PC-3 (cell line): ENCODE results near the gene CHGA. TPM values are rescaled to one million over a fixed set of nuclear protein-coding genes. Genes with fewer than 3 reads are reported as not detected.

Experiments
- ATAC-seq: fragments of 200-7000 bp; cut with Tn5 transposase; 2 replicates; pipeline ENCODE4 v1.9.1; 2020; ENCODE audit warnings: mild to moderate bottlenecking, moderate library complexity
- BruUV-seq: library from RNA; stranded (reverse); fragments of 400-500 nt; replicated peaks from 2 replicates; lab custom pipeline; 2021; lab: Mats Ljungman, UMichigan
- CTCF ChIA-PET: fragments of 300-600 bp; sonication (Branson Sonifier 250); formaldehyde crosslinking; loops from one replicate; lab custom pipeline; 2022; ENCODE audit warnings: antibody characterized with exemption; lab: Charles Lee
- POLR2A ChIA-PET: fragments of 300-600 bp; sonication (Branson Sonifier 250); formaldehyde crosslinking; loops from one replicate; lab custom pipeline; 2022; ENCODE audit warnings: antibody characterized with exemption; ENCODE audit not compliant: unreplicated experiment; lab: Charles Lee
- DNase-seq: peaks from one replicate; pipeline ENCODE4 v3.0.0-alpha.2; 2015
- H2AFZ ChIP-seq: fragments of 300-600 bp; sonication (generic); 2 replicates; pipeline ENCODE4 v1.6.0; 2016; ENCODE audit warnings: antibody characterized with exemption, low read length
- H3F3A ChIP-seq: fragments of 300-600 bp; sonication (generic); one replicate; pipeline ENCODE4 v1.6.0; 2017; ENCODE audit warnings: antibody characterized with exemption, low read length, control low read depth, mild to moderate bottlenecking; ENCODE audit not compliant: unreplicated experiment
- H3K27ac ChIP-seq: fragments of 300-600 bp; sonication (generic); 2 replicates; pipeline ENCODE4 v1.5.1; 2016; ENCODE audit warnings: mild to moderate bottlenecking, low read length
- H3K27me3 ChIP-seq: fragments of 300-600 bp; sonication (generic); 2 replicates; pipeline ENCODE4 v1.6.1; 2016; ENCODE audit warnings: low read length, mixed read lengths
- H3K36me3 ChIP-seq: fragments of 300-600 bp; sonication (generic); 2 replicates; pipeline ENCODE4 v1.6.1; 2016; ENCODE audit warnings: low read depth, mixed run types, low read length, mixed read lengths
- H3K4me1 ChIP-seq: fragments of 300-600 bp; sonication (generic); 2 replicates; pipeline ENCODE4 v1.5.1; 2016; ENCODE audit warnings: low read length; ENCODE audit not compliant: insufficient read depth
- H3K4me2 ChIP-seq: fragments of 300-600 bp; sonication (generic); 2 replicates; pipeline ENCODE4 v1.6.0; 2016; ENCODE audit warnings: low read length
- H3K4me3 ChIP-seq: fragments of 300-600 bp; sonication (generic); 2 replicates; pipeline ENCODE4 v1.5.1; 2016; ENCODE audit warnings: mild to moderate bottlenecking, low read length, mixed read lengths
- H3K79me2 ChIP-seq: fragments of 300-600 bp; sonication (generic); 2 replicates; pipeline ENCODE4 v1.6.1; 2017; ENCODE audit warnings: low read length, mixed read lengths
- H3K9ac ChIP-seq: fragments of 300-600 bp; sonication (generic); 2 replicates; pipeline ENCODE4 v1.6.0; 2016; ENCODE audit warnings: mild to moderate bottlenecking, low read length
- H3K9me2 ChIP-seq: fragments of 300-600 bp; sonication (generic); replicated peaks from 2 replicates; pipeline ENCODE4 v1.6.1; 2016; ENCODE audit warnings: mixed run types, low read length, mixed read lengths
- H3K9me3 ChIP-seq: fragments of 300-600 bp; sonication (generic); 2 replicates; pipeline ENCODE4 v1.6.1; 2016; ENCODE audit warnings: low read length, mixed read lengths
- H4K20me1 ChIP-seq: fragments of 300-600 bp; sonication (generic); 2 replicates; pipeline ENCODE4 v1.6.1; 2016; ENCODE audit warnings: low read length, mixed read lengths
- EZH2 ChIP-seq: fragments of 300-600 bp; sonication (generic); IDR thresholded peaks from one replicate; pipeline ENCODE4 v1.6.1; 2017; ENCODE audit warnings: antibody characterized with exemption, mild to moderate bottlenecking, low read length; ENCODE audit not compliant: unreplicated experiment
- EZH2phosphoT487 ChIP-seq: fragments of 300-600 bp; sonication (generic); IDR thresholded peaks from 2 replicates; pipeline ENCODE4 v1.6.1; 2018; ENCODE audit warnings: mild to moderate bottlenecking, antibody characterized with exemption, low read length, borderline replicate concordance
- intact Hi-C: fragments of 100-400 bp; cut with micrococcal nuclease; formaldehyde crosslinking; loops from 2 replicates; pipeline ENCODE4 v1.9.0; 2023
- total RNA-seq: library from RNA; depleted of rRNA; stranded (reverse); fragments of >200 nt; gene quantifications from 2 replicates; pipeline ENCODE4 v1.2.3, GENCODE V29; 2014
- TF ChIP-seq, protein P1 (sequence below): fragments of 300-600 bp; sonication (generic); conservative IDR thresholded peaks from 2 replicates; pipeline ENCODE4 v1.5.1; 2017; ENCODE audit warnings: antibody characterized with exemption, low read depth, mild to moderate bottlenecking, low read length

CHGA gene
- total RNA-seq, 1 experiment from 2014 or later: not detected

DNA sequence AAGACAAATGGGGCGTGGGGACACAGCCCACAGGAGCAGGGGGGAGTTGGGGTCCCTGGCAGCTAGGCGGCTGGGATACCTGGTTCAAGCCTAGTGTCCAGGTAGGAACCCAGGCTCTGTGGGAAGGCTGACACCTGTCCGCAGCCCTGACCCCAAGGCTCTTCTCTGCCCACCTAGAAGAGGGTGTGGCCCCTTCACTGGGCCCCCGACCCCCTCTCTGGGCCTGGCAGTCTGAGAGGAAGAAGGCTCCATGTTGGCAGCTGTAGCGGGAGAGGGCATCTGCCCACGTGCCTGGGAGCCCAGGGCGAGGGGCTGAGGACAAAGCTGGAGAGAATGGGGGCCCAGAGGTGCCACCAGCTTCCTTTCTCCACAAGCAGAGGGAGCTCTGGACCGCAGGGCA is 10.5 kb downstream of the CHGA start:
- TF ChIP-seq EZH2 (no peak), EZH2phosphoT487 (no peak)
- TF ChIP-seq, protein P1, sequence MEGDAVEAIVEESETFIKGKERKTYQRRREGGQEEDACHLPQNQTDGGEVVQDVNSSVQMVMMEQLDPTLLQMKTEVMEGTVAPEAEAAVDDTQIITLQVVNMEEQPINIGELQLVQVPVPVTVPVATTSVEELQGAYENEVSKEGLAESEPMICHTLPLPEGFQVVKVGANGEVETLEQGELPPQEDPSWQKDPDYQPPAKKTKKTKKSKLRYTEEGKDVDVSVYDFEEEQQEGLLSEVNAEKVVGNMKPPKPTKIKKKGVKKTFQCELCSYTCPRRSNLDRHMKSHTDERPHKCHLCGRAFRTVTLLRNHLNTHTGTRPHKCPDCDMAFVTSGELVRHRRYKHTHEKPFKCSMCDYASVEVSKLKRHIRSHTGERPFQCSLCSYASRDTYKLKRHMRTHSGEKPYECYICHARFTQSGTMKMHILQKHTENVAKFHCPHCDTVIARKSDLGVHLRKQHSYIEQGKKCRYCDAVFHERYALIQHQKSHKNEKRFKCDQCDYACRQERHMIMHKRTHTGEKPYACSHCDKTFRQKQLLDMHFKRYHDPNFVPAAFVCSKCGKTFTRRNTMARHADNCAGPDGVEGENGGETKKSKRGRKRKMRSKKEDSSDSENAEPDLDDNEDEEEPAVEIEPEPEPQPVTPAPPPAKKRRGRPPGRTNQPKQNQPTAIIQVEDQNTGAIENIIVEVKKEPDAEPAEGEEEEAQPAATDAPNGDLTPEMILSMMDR: no peak
- ChIA-PET CTCF (no interaction called here), POLR2A (no interaction called here)
- H3K4me3 ChIP-seq: no peak overlapping the region
- no peaks in the 10 kb centered on the region for H3K9me2 ChIP-seq
- no peaks in the 10 kb centered on the region for H4K20me1 ChIP-seq
- intact Hi-C loops: no loop called here
- no peaks in the 10 kb centered on the region for H3K27me3 ChIP-seq
- no peaks in the 10 kb centered on the region for H3K9me3 ChIP-seq
- H3K4me2 ChIP-seq: no peak overlapping the region
- no peak overlapping the region for H3K27ac ChIP-seq
- H3K4me1 ChIP-seq: peaks cover 8% of the 10 kb centered on the region
- no peaks in the 10 kb centered on the region for H3K79me2 ChIP-seq
- H3F3A ChIP-seq: no peaks in the 10 kb centered on the region
- ATAC-seq (no peak), DNase-seq (no peak)
- no peaks in the 10 kb centered on the region for H3K36me3 ChIP-seq
- no peak overlapping the region for H2AFZ ChIP-seq
- no peak overlapping the region for H3K9ac ChIP-seq
- no TSS peak for BruUV-seq

DNA sequence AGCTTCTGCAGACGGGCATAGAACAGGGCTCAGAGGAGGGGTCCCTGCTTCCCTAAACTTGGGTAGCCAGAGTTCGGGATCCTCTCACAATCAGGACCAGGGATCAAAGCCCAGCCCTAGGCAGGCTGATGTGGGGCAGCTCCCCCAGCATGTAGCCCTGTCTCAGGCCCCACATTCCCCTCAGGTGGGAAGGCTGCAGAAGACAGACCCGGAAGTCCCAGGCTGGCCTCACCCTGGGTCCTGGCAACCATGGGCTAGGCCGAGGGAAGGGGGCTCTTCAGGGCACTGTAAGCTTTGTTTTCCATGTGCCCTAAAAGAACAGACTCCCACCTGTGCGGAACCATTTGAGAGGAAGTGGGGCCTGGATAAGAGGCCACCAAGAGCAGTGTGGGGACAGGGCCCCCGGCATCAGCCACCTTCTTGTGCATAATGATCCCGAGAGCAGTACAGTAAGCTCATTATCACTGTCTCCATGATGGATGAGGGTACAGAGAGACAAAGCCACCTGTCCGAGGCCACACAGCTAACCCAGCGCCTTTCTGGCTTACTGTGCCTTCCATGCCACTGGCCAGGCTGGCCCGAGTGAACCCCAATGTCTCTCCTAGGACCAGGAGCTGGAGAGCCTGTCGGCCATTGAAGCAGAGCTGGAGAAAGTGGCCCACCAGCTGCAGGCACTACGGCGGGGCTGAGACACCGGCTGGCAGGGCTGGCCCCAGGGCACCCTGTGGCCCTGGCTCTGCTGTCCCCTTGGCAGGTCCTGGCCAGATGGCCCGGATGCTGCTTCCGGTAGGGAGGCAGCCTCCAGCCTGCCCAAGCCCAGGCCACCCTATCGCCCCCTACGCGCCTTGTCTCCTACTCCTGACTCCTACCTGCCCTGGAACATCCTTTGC is 11.5 kb downstream of the CHGA start:
- Histone ChIP-seq H3K79me2 (no peaks in the 10 kb centered on the region), H3K36me3 (no peaks in the 10 kb centered on the region), H3K9ac (no peak overlapping the region), H3K4me2 (no peak overlapping the region), H3K4me1 (peaks cover 8% of the 10 kb centered on the region), H3F3A (no peaks in the 10 kb centered on the region), H3K27ac (no peak overlapping the region), H3K9me2 (no peaks in the 10 kb centered on the region), H3K4me3 (no peak overlapping the region), H3K9me3 (no peaks in the 10 kb centered on the region), H2AFZ (no peak overlapping the region), H4K20me1 (no peaks in the 10 kb centered on the region), H3K27me3 (no peaks in the 10 kb centered on the region)
- DNase-seq: no peak
- no TSS peak for BruUV-seq
- no peak for TF ChIP-seq EZH2phosphoT487
- TF ChIP-seq, protein P1: no peak
- no peak for TF ChIP-seq EZH2
- CTCF ChIA-PET: no interaction called here
- POLR2A ChIA-PET: no interaction called here
- intact Hi-C loops: no loop called here
- ATAC-seq: no peak

DNA sequence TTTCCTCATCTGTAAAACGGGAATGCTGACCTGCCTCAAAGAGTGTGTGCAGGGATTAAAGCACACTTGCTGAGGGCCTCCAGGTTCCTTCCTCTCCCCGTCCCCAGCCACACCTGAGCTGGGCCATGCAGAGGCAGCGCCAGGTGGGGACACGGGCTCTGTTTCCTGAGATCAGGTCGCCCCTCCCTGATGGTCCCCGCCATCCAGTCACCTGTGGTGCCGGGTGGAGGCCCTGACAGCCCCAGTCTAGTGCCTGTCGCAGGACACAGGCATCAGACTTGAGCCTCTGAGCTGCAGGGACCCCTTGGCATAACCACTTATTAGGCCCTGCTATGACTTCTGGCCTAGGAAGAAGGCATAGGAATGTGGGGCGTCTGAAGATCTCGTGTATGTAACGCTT is 12.5 kb downstream of the CHGA start:
- intact Hi-C loops: no loop called here
- H3K9ac ChIP-seq: no peak overlapping the region
- H2AFZ ChIP-seq: no peak overlapping the region
- no peaks in the 10 kb centered on the region for H3K9me3 ChIP-seq
- H3K9me2 ChIP-seq: no peaks in the 10 kb centered on the region
- no TSS peak for BruUV-seq
- DNase-seq: no peak
- H3F3A ChIP-seq: no peaks in the 10 kb centered on the region
- H3K4me1 ChIP-seq: peaks cover 8% of the 10 kb centered on the region
- TF ChIP-seq EZH2phosphoT487 (no peak), EZH2 (no peak)
- TF ChIP-seq, protein P1: no peak
- no peak for ATAC-seq
- H3K4me2 ChIP-seq: no peak overlapping the region
- CTCF ChIA-PET: no interaction called here
- H3K79me2 ChIP-seq: no peaks in the 10 kb centered on the region
- H4K20me1 ChIP-seq: no peaks in the 10 kb centered on the region
- no peak overlapping the region for H3K4me3 ChIP-seq
- POLR2A ChIA-PET: no interaction called here
- no peaks in the 10 kb centered on the region for H3K36me3 ChIP-seq
- H3K27ac ChIP-seq: no peak overlapping the region
- no peaks in the 10 kb centered on the region for H3K27me3 ChIP-seq
